ENCODE results near the gene MAP3K2.

GRCh38 chr2:127405255-127405610 is 17.5 kb upstream of the MAP3K2 start:
- no peak for TF ChIP-seq TARDBP (IDR thresholded peaks at IDR 0.05)
- TF ChIP-seq BHLHE40 (IDR thresholded peaks at IDR 0.05; ENCODE audit: borderline replicate concordance) = no peak

All from HEK293T (cell line).